Endometrial microvascular endothelial cells (primary cell): Measurements from ENCODE around the gene MAST4. TPM values are rescaled to one million over a fixed set of nuclear protein-coding genes. Genes with fewer than 3 reads are reported as not detected.

Source experiments
- in situ Hi-C: cut with HindIII; loops from 2 replicates; pipeline ENCODE4 v1.10.0; 2017; ENCODE audit warnings: low sequenced_read_pairs, low pct_unique_long_range_greater_than_20kb; ENCODE audit errors: inconsistent ontology term
- total RNA-seq: library from RNA; depleted of rRNA; stranded (reverse); fragments of >200 nt; gene quantifications from one replicate; pipeline ENCODE4 v1.2.3, GENCODE V29; 2015; ENCODE audit errors: inconsistent ontology term

MAST4 gene
- total RNA-seq, 1 donor from 2014 or later = 29.3 TPM

DNA sequence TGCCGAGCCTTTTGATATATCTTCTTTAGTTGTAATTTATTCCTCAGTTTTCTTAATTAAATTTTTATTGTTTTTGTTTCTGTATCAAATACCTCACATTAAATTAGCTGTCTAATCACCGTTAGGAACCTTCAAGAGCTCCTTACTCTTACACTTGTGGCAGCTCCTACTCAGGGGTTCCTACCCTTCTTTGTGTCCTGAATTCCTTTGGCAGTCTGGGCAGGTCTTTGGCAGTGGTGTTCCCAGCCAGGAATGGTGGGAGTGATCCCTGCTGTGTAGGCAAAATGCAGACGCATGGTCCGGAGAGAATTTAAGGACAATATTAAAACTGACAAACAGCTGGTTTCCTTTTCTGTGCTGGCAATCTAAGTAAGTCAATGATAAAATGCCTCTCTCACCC is 41.8 kb downstream of the MAST4 start:
- in situ Hi-C loops = no loop called here

- in situ Hi-C loops = no loop called here
Measured at GRCh38 chr5:66639037-66639436, 42.8 kb downstream of the MAST4 start.

DNA sequence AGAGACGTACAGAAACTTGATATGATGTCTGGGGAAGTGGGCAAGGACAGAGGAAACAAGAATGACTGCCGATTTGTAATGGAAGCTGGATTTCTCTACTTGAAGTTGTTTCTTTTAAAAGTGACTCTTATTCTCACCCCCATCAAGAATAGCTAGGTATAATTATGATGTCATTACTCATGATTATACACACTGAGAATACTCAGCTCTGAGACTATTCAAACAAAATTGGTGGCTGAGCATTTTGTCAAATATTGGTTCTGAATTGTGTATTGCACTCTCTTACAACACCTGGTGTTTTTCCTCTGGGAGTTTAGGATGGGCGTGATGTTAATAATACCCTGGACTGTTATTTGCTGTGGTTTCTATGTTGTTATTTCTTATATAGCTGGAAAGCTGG is 46.3 kb downstream of the MAST4 start:
- in situ Hi-C loops = no loop called here

DNA sequence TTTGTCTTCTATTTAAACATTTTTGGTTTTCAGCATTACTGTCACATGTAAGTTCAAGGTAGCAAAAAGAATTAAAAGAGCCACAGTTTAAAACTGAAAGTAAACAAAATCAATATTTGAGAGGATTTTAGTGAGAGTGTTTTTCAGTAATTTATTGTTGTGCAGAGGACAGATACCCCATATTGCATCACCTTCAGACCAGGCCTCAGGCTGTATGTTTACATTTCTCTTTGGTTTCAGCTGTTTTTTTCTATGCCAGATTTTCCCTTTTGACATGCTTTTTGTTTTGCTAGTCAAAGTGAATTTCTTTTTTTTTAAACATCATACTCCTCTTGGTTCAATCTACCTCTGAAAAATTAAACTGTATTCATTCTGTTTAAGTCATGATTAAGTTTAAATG is 47.2 kb downstream of the MAST4 start:
- in situ Hi-C loops = no loop called here

DNA sequence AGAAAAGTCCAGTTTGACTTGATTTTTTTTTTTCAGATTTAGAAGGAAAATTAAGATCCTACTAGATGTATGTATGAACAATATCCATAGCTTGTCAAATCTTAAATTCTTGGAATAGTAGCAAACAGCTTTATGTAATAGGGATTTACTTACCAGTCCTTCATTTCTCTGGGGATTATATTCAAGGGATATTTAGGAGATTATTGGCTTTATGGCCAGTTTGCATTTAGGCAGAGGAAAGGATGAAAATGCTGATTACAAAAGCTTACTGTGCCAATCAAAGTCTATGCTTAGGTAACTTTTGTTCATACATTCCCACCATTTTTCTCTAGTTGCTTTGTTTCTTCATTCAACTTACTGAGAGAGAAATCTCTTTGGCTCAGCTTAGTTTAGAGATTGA is 47.9 kb downstream of the MAST4 start:
- in situ Hi-C loops = no loop called here

- in situ Hi-C loops = no loop called here
Measured at GRCh38 chr5:66645039-66645438, 48.8 kb downstream of the MAST4 start.

DNA sequence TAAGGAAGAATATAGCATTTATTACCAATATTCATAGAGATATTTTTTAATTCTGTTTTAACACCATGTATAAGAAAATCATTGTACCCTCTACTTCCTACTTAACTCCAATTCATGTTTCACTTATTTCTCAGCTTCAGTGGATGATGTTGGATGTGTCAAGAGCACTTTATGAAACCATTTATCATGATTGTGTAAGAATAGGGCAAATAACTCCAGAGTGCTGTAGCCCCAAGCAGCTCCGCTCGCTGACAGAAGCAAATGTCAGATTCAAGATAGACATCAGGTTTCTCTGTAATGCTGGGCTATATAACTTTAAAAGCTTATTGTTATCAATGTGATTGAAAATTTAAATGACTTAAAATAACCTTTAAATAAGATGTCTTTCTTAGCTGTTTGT is 50.4 kb downstream of the MAST4 start:
- in situ Hi-C loops = no loop called here

DNA sequence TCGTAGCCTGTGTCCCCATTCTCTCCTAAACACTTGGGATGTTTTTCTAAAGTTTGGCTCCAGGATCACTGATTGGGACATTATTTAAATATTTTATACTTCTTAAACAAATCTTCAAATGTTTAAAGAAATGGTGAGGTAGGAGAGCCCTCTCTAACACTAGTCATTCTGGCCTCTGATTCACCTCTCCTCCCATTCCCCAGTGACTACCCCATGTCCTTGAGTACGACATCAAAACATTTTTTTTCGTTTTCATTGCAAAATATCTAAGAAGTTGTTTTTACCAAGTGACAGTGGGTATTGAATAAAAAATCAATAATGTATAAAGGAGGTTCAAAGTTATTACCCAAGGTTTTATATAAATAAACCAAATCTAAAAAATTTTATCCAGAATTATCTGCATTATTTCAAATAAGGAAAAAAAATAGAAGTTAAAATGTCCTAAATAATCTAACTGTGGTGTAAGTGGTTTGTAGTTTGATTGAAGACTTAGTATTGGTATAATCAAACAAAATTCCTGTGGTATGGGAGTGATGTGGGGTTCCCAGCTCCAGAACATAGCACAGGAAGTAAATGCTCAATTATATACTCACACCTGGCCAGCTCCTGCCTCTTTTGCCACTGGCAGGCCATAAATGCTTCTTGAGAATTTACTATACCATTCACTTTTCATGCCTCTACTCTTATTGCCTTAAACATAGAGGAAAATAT is 51.1 kb downstream of the MAST4 start:
- in situ Hi-C loops = no loop called here

DNA sequence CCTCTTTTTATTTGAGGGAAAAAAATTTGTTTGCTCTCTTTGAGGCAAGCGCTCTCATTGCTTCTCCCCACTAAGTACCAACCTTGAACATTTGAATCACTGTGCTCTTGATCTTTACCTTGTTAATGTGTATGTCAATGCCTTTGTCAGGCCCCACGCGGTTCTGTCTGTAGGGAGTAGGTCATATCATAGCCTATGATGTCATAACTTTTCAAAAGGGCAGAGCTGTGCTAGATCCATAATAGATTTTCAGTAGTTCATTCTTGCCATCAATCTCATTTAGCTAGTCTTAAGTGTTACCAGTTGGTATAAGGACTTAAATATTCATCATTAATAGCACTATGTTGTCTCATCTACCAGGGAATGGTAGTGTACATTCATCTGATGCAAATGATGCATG is 56.6 kb downstream of the MAST4 start:
- in situ Hi-C loops = no loop called here

DNA sequence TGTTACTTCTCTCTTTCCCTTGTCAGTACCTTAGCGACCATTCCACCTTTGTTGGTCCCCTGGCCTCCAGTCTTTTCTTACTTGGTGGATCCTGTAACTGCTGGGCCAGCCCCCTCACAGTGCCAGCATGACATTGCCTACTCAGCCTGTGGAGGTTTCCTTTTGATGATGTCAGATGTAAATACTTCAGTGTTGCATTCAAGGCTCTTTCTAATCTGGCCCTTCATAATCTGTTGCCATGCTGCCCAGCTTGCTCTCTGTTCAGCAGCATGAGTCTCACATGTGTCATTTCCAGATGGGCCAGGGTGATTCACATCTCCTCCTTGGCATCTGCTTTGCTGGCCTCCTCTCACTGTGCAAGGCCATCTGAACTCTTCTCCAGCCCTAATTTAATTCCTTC is 57.1 kb downstream of the MAST4 start:
- in situ Hi-C loops = no loop called here

DNA sequence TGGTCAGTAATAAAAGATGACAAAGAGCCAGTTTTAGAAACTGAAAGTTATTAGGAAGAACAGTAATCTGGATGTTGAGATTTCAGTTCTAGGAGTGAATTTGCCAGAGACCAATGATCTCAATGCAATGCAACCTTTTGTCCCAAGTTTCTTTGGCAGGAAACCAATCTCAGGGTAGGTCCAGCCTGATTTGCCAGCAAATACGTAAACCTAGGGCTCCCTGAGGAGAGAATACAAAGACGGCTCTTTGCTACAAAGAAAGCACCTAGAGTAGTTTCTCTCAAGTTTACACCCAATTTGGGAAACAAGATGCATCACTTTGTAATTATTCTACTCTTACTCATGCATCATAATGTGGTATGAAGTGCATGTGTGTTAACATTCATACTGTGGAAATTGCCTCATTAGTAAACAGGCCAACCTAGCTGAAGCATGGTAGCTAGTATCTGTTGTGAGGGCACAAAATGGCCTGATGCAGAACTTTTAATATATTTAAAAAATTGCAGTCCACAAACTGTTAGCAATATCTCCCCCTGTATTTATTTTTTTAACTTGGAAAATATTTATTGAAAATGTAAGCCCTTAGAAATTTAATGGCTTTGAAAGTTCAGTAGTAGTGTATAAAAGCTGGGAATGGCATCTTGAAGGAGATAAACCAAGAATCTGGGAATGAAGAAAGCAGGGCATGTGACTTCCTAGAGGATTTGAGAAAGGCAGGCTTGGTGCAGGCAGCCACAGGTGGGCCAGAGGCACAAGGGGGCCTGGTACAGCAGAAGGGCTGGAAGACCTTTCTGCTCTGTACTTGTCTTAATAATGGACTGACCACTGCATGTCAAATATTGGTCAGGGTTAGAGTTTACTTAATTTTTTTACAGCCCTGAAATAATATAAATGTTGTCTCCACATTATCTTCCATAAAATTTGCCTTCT is 59.5 kb downstream of the MAST4 start:
- in situ Hi-C loops = no loop called here

DNA sequence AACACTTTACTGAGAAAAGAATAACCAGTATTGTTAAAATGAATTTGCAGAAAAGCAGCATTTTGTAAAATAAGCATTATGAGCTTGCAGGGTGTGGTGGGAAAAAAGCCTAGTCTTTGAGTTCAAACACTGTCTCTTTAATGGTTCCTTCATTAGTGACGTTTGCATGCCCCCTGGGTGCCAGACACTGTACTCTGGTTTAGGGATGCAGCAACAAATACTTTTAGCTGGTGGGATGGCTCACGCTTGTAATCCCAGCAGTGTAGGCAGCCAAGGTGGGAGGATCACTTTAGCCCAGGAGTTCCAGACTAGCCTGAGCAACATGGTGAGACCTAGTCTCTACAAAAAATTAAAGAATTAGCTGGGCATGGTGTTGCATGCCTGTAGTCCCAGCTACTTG is 62.3 kb downstream of the MAST4 start:
- in situ Hi-C loops = no loop called here

DNA sequence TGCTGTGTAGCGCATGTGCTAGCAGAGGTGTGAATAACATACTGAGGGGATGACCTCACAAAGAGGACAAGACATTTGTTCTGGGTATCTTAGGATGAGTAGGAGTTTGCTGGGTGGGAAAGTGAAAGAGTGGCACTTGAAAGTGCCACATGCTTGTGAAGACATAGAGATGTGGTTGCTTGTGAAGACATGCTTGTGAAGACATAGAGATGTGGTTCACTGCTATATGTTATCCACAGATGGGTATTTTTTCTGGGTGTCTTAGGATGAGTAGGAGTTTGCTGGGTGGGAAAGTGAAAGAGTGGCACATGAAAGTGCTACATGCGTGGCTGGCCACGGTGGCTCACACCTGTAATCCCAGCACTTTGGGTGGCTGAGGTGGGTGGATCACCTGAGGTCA is 63.6 kb downstream of the MAST4 start:
- in situ Hi-C loops = no loop called here

GRCh38 chr5:66660396-66660795 is 64.2 kb downstream of the MAST4 start:
- in situ Hi-C loops = no loop called here

- in situ Hi-C loops = no loop called here
Measured at GRCh38 chr5:66661149-66661548, 65.0 kb downstream of the MAST4 start.

- in situ Hi-C loops = no loop called here
Measured at GRCh38 chr5:66666778-66667177, 70.6 kb downstream of the MAST4 start.

- in situ Hi-C loops = no loop called here
Measured at GRCh38 chr5:66669086-66669861, 73.1 kb downstream of the MAST4 start.

DNA sequence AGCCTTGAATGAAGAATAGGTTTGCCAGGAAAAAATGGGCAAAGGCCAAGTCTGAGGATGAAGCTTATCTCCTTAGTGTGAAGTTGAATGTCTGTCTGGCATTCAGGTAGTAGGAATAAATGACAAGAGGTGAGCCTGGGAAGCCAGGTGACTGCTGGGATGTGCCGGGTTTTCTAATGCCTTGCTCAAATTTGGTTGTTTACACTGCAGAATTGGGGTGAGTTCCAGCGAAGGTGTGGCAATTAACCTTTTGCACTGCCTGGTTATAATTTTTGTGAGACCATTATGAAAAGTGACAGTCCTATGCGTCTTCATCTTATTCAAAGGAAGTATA is 73.6 kb downstream of the MAST4 start:
- in situ Hi-C loops = no loop called here

GRCh38 chr5:66671305-66671704 is 75.1 kb downstream of the MAST4 start:
- in situ Hi-C loops = no loop called here

- in situ Hi-C loops = no loop called here
Measured at GRCh38 chr5:66674802-66675201, 78.6 kb downstream of the MAST4 start.
